IMR-90 (cell line): ENCODE measurements around the gene UGT1A4. TPM values are rescaled to one million over a fixed set of nuclear protein-coding genes. Genes with fewer than 3 reads are reported as not detected.

Experiments
- ATAC-seq: fragments of 200-7000 bp; cut with Tn5 transposase; 2 replicates; pipeline ENCODE4 v1.9.1; 2020; ENCODE audit warnings: low read depth, mild to moderate bottlenecking, moderate library complexity
- BruUV-seq: library from RNA; stranded (reverse); fragments of 400-500 nt; replicated peaks from 2 replicates; lab custom pipeline; 2021; lab: Mats Ljungman, UMichigan
- CTCF ChIA-PET: fragments of 300-600 bp; formaldehyde crosslinking; extraction: SDS; loops from one replicate; lab custom pipeline; 2021; ENCODE audit warnings: antibody characterized with exemption; lab: Yijun Ruan, JAX
- POLR2A ChIA-PET: fragments of 300-600 bp; sonication (Branson Sonifier 250); formaldehyde crosslinking; loops from one replicate; lab custom pipeline; 2022; ENCODE audit warnings: antibody characterized with exemption; ENCODE audit not compliant: unreplicated experiment; lab: Charles Lee
- DNase-seq: peaks from one replicate; pipeline ENCODE4 v3.0.0; 2013
- H2AFZ ChIP-seq: replicated peaks from 2 replicates; pipeline ENCODE3; 2013; ENCODE audit warnings: low read length, mild to moderate bottlenecking; ENCODE audit not compliant: poor library complexity
- H2AK5ac ChIP-seq: 2 replicates; pipeline ENCODE4 v1.6.1; 2013; ENCODE audit warnings: low read depth, low read length, inconsistent platforms
- H2AK9ac ChIP-seq: replicated peaks from 2 replicates; pipeline ENCODE3; 2013; ENCODE audit warnings: mild to moderate bottlenecking, low read depth, low read length, moderate library complexity; ENCODE audit not compliant: poor library complexity
- H2BK120ac ChIP-seq: 2 replicates; pipeline ENCODE4 v1.6.1; 2013; ENCODE audit warnings: low read depth, low read length, inconsistent platforms
- H2BK15ac ChIP-seq: 3 replicates; pipeline ENCODE4 v1.6.1; 2013; ENCODE audit warnings: low read depth, low read length, inconsistent platforms
- H2BK20ac ChIP-seq: 2 replicates; pipeline ENCODE4 v1.6.1; 2013; ENCODE audit warnings: low read depth, mild to moderate bottlenecking, inconsistent platforms, low read length, moderate library complexity
- H2BK5ac ChIP-seq: 2 replicates; pipeline ENCODE4 v1.6.1; 2013; ENCODE audit warnings: mild to moderate bottlenecking, low read depth, low read length, inconsistent platforms; ENCODE audit not compliant: poor library complexity, severe bottlenecking
- H3K14ac ChIP-seq: replicated peaks from 2 replicates; pipeline ENCODE4 v1.6.1; 2013; ENCODE audit warnings: low read depth, low read length, inconsistent platforms
- H3K18ac ChIP-seq: 2 replicates; pipeline ENCODE4 v1.6.1; 2013; ENCODE audit warnings: low read depth, low read length, control low read depth
- H3K23ac ChIP-seq: 2 replicates; pipeline ENCODE4 v1.6.1; 2013; ENCODE audit warnings: low read depth, low read length, inconsistent platforms
- H3K27ac ChIP-seq: 2 replicates; pipeline ENCODE4 v1.5.1; 2013; ENCODE audit warnings: mild to moderate bottlenecking, control low read depth, low read length; ENCODE audit not compliant: insufficient read depth
- H3K27me3 ChIP-seq: 2 replicates; pipeline ENCODE4 v1.6.1; 2013; ENCODE audit warnings: low read length; ENCODE audit not compliant: control insufficient read depth, insufficient read depth
- H3K36me3 ChIP-seq: 2 replicates; pipeline ENCODE4 v1.6.1; 2013; ENCODE audit warnings: low read length, mixed read lengths; ENCODE audit not compliant: control insufficient read depth, insufficient read depth
- H3K4ac ChIP-seq: 2 replicates; pipeline ENCODE4 v1.6.1; 2013; ENCODE audit warnings: low read depth, low read length, inconsistent platforms
- H3K4me1 ChIP-seq: 2 replicates; pipeline ENCODE4 v1.6.1; 2013; ENCODE audit warnings: low read length, mixed read lengths; ENCODE audit not compliant: control insufficient read depth, insufficient read depth
- H3K4me2 ChIP-seq: 2 replicates; pipeline ENCODE4 v1.6.1; 2013; ENCODE audit warnings: low read depth, mild to moderate bottlenecking, control low read depth, low read length, moderate library complexity
- H3K4me3 ChIP-seq: 2 replicates; pipeline ENCODE4 v1.5.1; 2013; ENCODE audit warnings: low read depth, mild to moderate bottlenecking, control low read depth, low read length, moderate library complexity; ENCODE audit not compliant: insufficient read depth
- H3K56ac ChIP-seq: 2 replicates; pipeline ENCODE4 v1.6.1; 2013; ENCODE audit warnings: low read length, inconsistent platforms; ENCODE audit not compliant: insufficient read depth; ENCODE audit errors: extremely low read depth
- H3K79me1 ChIP-seq, 2 experiments: 2 replicates each; pipeline ENCODE4 v1.6.1; 2013; ENCODE audit warnings: low read length in 2 of 2, inconsistent platforms in 1 of 2, low read depth in 1 of 2
- H3K9ac ChIP-seq: 2 replicates; pipeline ENCODE4 v1.6.1; 2013; ENCODE audit warnings: low read depth, low read length, control low read depth
- H3K9me1 ChIP-seq: 2 replicates; pipeline ENCODE4 v1.6.1; 2013; ENCODE audit warnings: low read length, inconsistent platforms; ENCODE audit not compliant: insufficient read depth
- H3K9me3 ChIP-seq: 2 replicates; pipeline ENCODE4 v1.6.1; 2013; ENCODE audit warnings: low read length; ENCODE audit not compliant: control insufficient read depth, insufficient read depth
- H4K20me1 ChIP-seq: 2 replicates; pipeline ENCODE4 v1.6.1; 2013; ENCODE audit warnings: low read length, inconsistent platforms; ENCODE audit not compliant: insufficient read depth
- H4K5ac ChIP-seq: 2 replicates; pipeline ENCODE4 v1.6.1; 2013; ENCODE audit warnings: mild to moderate bottlenecking, low read depth, low read length, control low read depth
- H4K8ac ChIP-seq, 2 experiments: 2 replicates each; pipeline ENCODE4 v1.6.1; 2013; ENCODE audit warnings: low read depth in 2 of 2, low read length in 2 of 2, control low read depth in 1 of 2, inconsistent platforms in 1 of 2
- H4K91ac ChIP-seq: 2 replicates; pipeline ENCODE4 v1.6.1; 2013; ENCODE audit warnings: low read depth, low read length, inconsistent platforms; ENCODE audit not compliant: insufficient read depth
- CHD1 ChIP-seq: IDR thresholded peaks from 2 replicates; pipeline ENCODE4 v1.6.1; 2012; ENCODE audit warnings: low read depth, low read length, improper control_type of control experiment
- FOS ChIP-seq: fragments of 150-350 bp; IDR thresholded peaks from 2 replicates; pipeline ENCODE4 v1.6.1; 2016; ENCODE audit warnings: low read depth, low read length
- POLR2A ChIP-seq: IDR thresholded peaks from 2 replicates; pipeline ENCODE4 v1.6.1; 2012; ENCODE audit warnings: mild to moderate bottlenecking, low read depth, low read length
- WGBS, 2 experiments: methylation state at CpG; one replicate each; pipeline versions ENCODE4 v1.1.5 to v1.1.7; 2013; ENCODE audit warnings: missing lambda C conversion rate in 2 of 2; ENCODE audit not compliant: insufficient read length in 1 of 2; ENCODE audit errors: extremely low coverage in 2 of 2; 5-methylcytosine and 5-hydroxymethylcytosine counted together
- dilution Hi-C: fragments of 300-500 bp; cut with HindIII; formaldehyde crosslinking; loops from one replicate; pipeline ENCODE4 v1.14.3; 2018; ENCODE audit warnings: low sequenced_read_pairs; ENCODE audit not compliant: unreplicated experiment
- in situ Hi-C: fragments of 300-500 bp; cut with MboI; formaldehyde crosslinking; loops from 3 replicates; pipeline ENCODE4 v1.14.3; 2019; ENCODE audit warnings: low sequenced_read_pairs, inconsistent platforms, mixed read lengths
- intact Hi-C: fragments of 100-400 bp; cut with micrococcal nuclease; formaldehyde crosslinking; loops from 2 replicates; pipeline ENCODE4 v1.10.0; 2022
- polyA plus RNA-seq, 3 experiments: library from polyadenylated mRNA; depleted of rRNA; stranded (reverse); fragments of >200 nt; gene quantifications; 2 replicates each; pipeline ENCODE4 v1.2.3, GENCODE V29; 2012; ENCODE audit warnings: low replicate concordance in 1 of 3
- total RNA-seq: library from RNA; depleted of rRNA; stranded (reverse); fragments of >200 nt; gene quantifications from 2 replicates; pipeline ENCODE4 v1.2.3, GENCODE V29; 2012
- TF ChIP-seq, protein P1 (sequence below): conservative IDR thresholded peaks from 2 replicates; pipeline ENCODE4 v1.5.1; 2012; ENCODE audit warnings: mild to moderate bottlenecking, low read depth, low read length, improper control_type of control experiment

The UGT1A4 gene
- total and polyA plus RNA-seq, 2 of the 4 experiments (the other 2 are of a cell fraction): not detected

DNA sequence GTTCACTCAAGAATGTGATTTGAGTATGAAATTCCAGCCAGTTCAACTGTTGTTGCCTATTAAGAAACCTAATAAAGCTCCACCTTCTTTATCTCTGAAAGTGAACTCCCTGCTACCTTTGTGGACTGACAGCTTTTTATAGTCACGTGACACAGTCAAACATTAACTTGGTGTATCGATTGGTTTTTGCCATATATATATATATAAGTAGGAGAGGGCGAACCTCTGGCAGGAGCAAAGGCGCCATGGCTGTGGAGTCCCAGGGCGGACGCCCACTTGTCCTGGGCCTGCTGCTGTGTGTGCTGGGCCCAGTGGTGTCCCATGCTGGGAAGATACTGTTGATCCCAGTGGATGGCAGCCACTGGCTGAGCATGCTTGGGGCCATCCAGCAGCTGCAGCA is 41.5 kb downstream of the UGT1A4 start, which contains the start of gene UGT1A1:
Gene UGT1A1, plus strand, starts transcription at position 228 of the 400 bp plus-strand sequence. Its CDS starts 18 bp downstream, at position 246.
- no peak for ATAC-seq
- DNase-seq: no peak
- dilution Hi-C loops: no loop called here

More for the DNA sequence above, 41.5 kb downstream of the UGT1A4 start, which contains the start of gene UGT1A1:
- H2AFZ ChIP-seq: peak within 1 kb of the TSS; percentile 62
- H3K36me3 ChIP-seq: no peaks in the 10 kb centered on the region
- intact Hi-C loops (no loop called here), in situ Hi-C loops (no loop called here)
- H2BK120ac ChIP-seq: peak within 1 kb of the TSS; percentile 65
- H4K20me1 ChIP-seq: no peaks in the 10 kb centered on the region
- no peak within 1 kb of the TSS for H3K9ac ChIP-seq
- H2BK20ac ChIP-seq: peak within 1 kb of the TSS; percentile 68; the same call in 1 of the 2 replicates
- H3K4me3 ChIP-seq: no peak within 1 kb of the TSS
- no peaks in the 10 kb centered on the region for H3K79me1 ChIP-seq
- no peak within 1 kb of the TSS for H3K14ac ChIP-seq
- POLR2A ChIA-PET: no interaction called here
- no peak within 1 kb of the TSS for H2AK9ac ChIP-seq
- 0 out of 4 replicates have a peak within 1 kb of the TSS, but pooled peaks of 1 of the 2 experiments have one; percentile 15 for H4K8ac ChIP-seq
- H2BK5ac ChIP-seq: no peak within 1 kb of the TSS
- WGBS, 2 experiments: no CpG with 5 or more reads among the region's 6 CpGs
- H3K27me3 ChIP-seq: no peaks in the 10 kb centered on the region
- H3K56ac ChIP-seq: no peak within 1 kb of the TSS
- peak within 1 kb of the TSS; percentile 35 for H4K91ac ChIP-seq
- H3K18ac ChIP-seq: peak within 1 kb of the TSS; percentile 19; the same call in 1 of the 2 replicates
- no peak within 1 kb of the TSS; the same call in 2 of the 3 replicates for H2BK15ac ChIP-seq
- TF ChIP-seq CHD1 (no peak), FOS (no peak), POLR2A (no peak)
- TF ChIP-seq, protein P1, sequence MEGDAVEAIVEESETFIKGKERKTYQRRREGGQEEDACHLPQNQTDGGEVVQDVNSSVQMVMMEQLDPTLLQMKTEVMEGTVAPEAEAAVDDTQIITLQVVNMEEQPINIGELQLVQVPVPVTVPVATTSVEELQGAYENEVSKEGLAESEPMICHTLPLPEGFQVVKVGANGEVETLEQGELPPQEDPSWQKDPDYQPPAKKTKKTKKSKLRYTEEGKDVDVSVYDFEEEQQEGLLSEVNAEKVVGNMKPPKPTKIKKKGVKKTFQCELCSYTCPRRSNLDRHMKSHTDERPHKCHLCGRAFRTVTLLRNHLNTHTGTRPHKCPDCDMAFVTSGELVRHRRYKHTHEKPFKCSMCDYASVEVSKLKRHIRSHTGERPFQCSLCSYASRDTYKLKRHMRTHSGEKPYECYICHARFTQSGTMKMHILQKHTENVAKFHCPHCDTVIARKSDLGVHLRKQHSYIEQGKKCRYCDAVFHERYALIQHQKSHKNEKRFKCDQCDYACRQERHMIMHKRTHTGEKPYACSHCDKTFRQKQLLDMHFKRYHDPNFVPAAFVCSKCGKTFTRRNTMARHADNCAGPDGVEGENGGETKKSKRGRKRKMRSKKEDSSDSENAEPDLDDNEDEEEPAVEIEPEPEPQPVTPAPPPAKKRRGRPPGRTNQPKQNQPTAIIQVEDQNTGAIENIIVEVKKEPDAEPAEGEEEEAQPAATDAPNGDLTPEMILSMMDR: no peak
- CTCF ChIA-PET: no interaction called here
- no peaks in the 10 kb centered on the region for H3K9me3 ChIP-seq
- H4K5ac ChIP-seq: no peak within 1 kb of the TSS
- peak within 1 kb of the TSS; percentile 20; the same call in 1 of the 2 replicates for H3K4ac ChIP-seq
- peaks cover 16% of the 10 kb centered on the region for H3K4me1 ChIP-seq
- peak within 1 kb of the TSS; percentile 49; the same call in 1 of the 2 replicates for H2AK5ac ChIP-seq
- BruUV-seq: no TSS peak
- no peak within 1 kb of the TSS for H3K4me2 ChIP-seq
- H3K23ac ChIP-seq: no peak within 1 kb of the TSS
- 0 out of 2 replicates have a peak, but pooled peaks cover 5% of the 10 kb centered on the region for H3K9me1 ChIP-seq
- no peak within 1 kb of the TSS for H3K27ac ChIP-seq
